ENCODE data around the gene POLE4. TPM values are rescaled to one million over a fixed set of nuclear protein-coding genes. Genes with fewer than 3 reads are reported as not detected.

POLE4 gene
- total and polyA plus RNA-seq, 11 donors: 12.9 to 73.3 (median 38.0) TPM

GRCh38 chr2:74945788-74946331 lies 12.6 kb upstream of the POLE4 start:
- no peak for TF ChIP-seq POLR2A (IDR thresholded peaks at IDR 0.05)
- no peak for TF ChIP-seq CTCF (IDR thresholded peaks at IDR 0.05)
- intact Hi-C loops (cut with DNase I): no loop called here
- H3K9me3 ChIP-seq: peaks cover 0 to 14% (median 0%) of the 10 kb centered on the region in 12 donors
- H3K27me3 ChIP-seq: no peaks in the 10 kb centered on the region
- 44 to 58% (median 53%) methylated on average over 1 of the region's 1 CpG for WGBS, 4 donors
- DNase-seq: no peak
- H3K27ac ChIP-seq: no peak overlapping the region
- H3K4me1 ChIP-seq: no peaks in the 10 kb centered on the region
- H3K4me3 ChIP-seq: no peak overlapping the region
- H3K36me3 ChIP-seq: no peaks in the 10 kb centered on the region
- ATAC-seq: no peak

- H3K36me3 ChIP-seq: no peaks in the 10 kb centered on the region
- TF ChIP-seq CTCF (IDR thresholded peaks at IDR 0.05): no peak
- TF ChIP-seq POLR2A (IDR thresholded peaks at IDR 0.05): no peak
- intact Hi-C loops (cut with DNase I): no loop called here
- 86 to 96% (median 93%) methylated on average over 3 to 4 of the region's 4 CpGs for WGBS, 4 donors
- no peaks in the 10 kb centered on the region for H3K4me1 ChIP-seq
- ATAC-seq (no peak), DNase-seq (no peak)
- no peaks in the 10 kb centered on the region for H3K27me3 ChIP-seq
- H3K4me3 ChIP-seq: no peak overlapping the region
- no peak overlapping the region for H3K27ac ChIP-seq
- H3K9me3 ChIP-seq: peaks cover 0 to 26% (median 0%) of the 10 kb centered on the region in 12 donors
Observed at GRCh38 chr2:74947703-74948102, 10.7 kb upstream of the POLE4 start.

GRCh38 chr2:74948779-74949178 lies 9.7 kb upstream of the POLE4 start:
- no peak for ATAC-seq
- no peak overlapping the region for H3K27ac ChIP-seq
- no peaks in the 10 kb centered on the region for H3K27me3 ChIP-seq
- no peak for TF ChIP-seq POLR2A (IDR thresholded peaks at IDR 0.05)
- TF ChIP-seq CTCF (IDR thresholded peaks at IDR 0.05): no peak
- H3K4me1 ChIP-seq: no peaks in the 10 kb centered on the region
- H3K4me3 ChIP-seq: no peak overlapping the region
- peaks cover 0 to 37% (median 0%) of the 10 kb centered on the region in 12 donors for H3K9me3 ChIP-seq
- intact Hi-C loops (cut with DNase I): no loop called here
- DNase-seq: no peak
- no peaks in the 10 kb centered on the region for H3K36me3 ChIP-seq
- 72 to 98% (median 84%) methylated on average over 4 of the region's 4 CpGs for WGBS, 4 donors

- no peaks in the 10 kb centered on the region for H3K4me1 ChIP-seq
- H3K27me3 ChIP-seq: no peaks in the 10 kb centered on the region
- intact Hi-C loops (cut with DNase I): no loop called here
- H3K4me3 ChIP-seq: no peak overlapping the region
- 80 to 89% (median 81%) methylated on average over 1 of the region's 1 CpG for WGBS, 4 donors
- no peak for DNase-seq
- no peak overlapping the region for H3K27ac ChIP-seq
- TF ChIP-seq POLR2A (IDR thresholded peaks at IDR 0.05) (no peak), CTCF (IDR thresholded peaks at IDR 0.05) (no peak)
- H3K36me3 ChIP-seq: no peaks in the 10 kb centered on the region
- peaks cover 0 to 44% (median 0%) of the 10 kb centered on the region in 12 donors for H3K9me3 ChIP-seq
- ATAC-seq: no peak
Observed at GRCh38 chr2:74951211-74951754, 7.2 kb upstream of the POLE4 start.

Measured in heart left ventricle (tissue), 16 donors.